IgD-negative memory B cell (primary cell): ENCODE measurements around the gene OTOS. TPM values are rescaled to one million over a fixed set of nuclear protein-coding genes. Genes with fewer than 3 reads are reported as not detected.

Experiments used
- H3K27ac Mint-ChIP-seq, 3 donors: one replicate each; pipeline ENCODE4 v1.8.0; 2020 to 2022; ENCODE audit warnings: mild to moderate bottlenecking in 3 of 3, mixed read lengths in 3 of 3, moderate library complexity in 1 of 3
- H3K27me3 Mint-ChIP-seq: one replicate; pipeline ENCODE4 v1.8.0; 2021; ENCODE audit warnings: mixed read lengths
- H3K36me3 Mint-ChIP-seq: one replicate; pipeline ENCODE4 v1.8.0; 2020; ENCODE audit warnings: mild to moderate bottlenecking, mixed read lengths
- H3K4me1 Mint-ChIP-seq, 3 donors: one replicate each; pipeline ENCODE4 v1.8.0; 2020 to 2022; ENCODE audit warnings: mixed read lengths in 3 of 3, mild to moderate bottlenecking in 1 of 3
- H3K4me3 Mint-ChIP-seq, 4 donors: one replicate each; pipeline ENCODE4 v1.8.0; 2020 to 2022; ENCODE audit warnings: mild to moderate bottlenecking in 4 of 4, mixed read lengths in 4 of 4, moderate library complexity in 3 of 4
- H3K9me3 Mint-ChIP-seq, 3 donors: one replicate each; pipeline ENCODE4 v1.8.0; 2020 to 2021; ENCODE audit warnings: mixed read lengths in 3 of 3, mild to moderate bottlenecking in 1 of 3
- polyA plus RNA-seq: library from polyadenylated mRNA; unstranded; fragments of 300-500 nt; fragmentation: Illumina TruSeq; gene quantifications from one replicate; pipeline ENCODE4 v1.2.3, GENCODE V29; 2021

Gene OTOS
- polyA plus RNA-seq, 1 donor from 2014 or later = not detected

- peaks cover 1 to 3% (median 2%) of the 10 kb centered on the region in 3 donors for H3K9me3 Mint-ChIP-seq
- H3K27me3 Mint-ChIP-seq = peaks cover 14% of the 10 kb centered on the region
- no peak overlapping the region for H3K27ac Mint-ChIP-seq
- H3K4me3 Mint-ChIP-seq = no peak overlapping the region
- H3K4me1 Mint-ChIP-seq = no peaks in the 10 kb centered on the region
- H3K36me3 Mint-ChIP-seq = no peaks in the 10 kb centered on the region
Observed at GRCh38 chr2:240149943-240150784, 9.7 kb upstream of the OTOS start.

GRCh38 chr2:240147911-240148587, 7.6 kb upstream of the OTOS start:
- no peak overlapping the region for H3K27ac Mint-ChIP-seq
- no peak overlapping the region for H3K4me3 Mint-ChIP-seq
- H3K36me3 Mint-ChIP-seq = no peaks in the 10 kb centered on the region
- H3K9me3 Mint-ChIP-seq = peaks cover 0 to 2% (median under 1%) of the 10 kb centered on the region in 3 donors
- peaks cover 0 to under 1% (median 0%) of the 10 kb centered on the region in 3 donors for H3K4me1 Mint-ChIP-seq
- H3K27me3 Mint-ChIP-seq = peaks cover 10% of the 10 kb centered on the region

GRCh38 chr2:240147382-240147781, 6.9 kb upstream of the OTOS start:
- Mint-ChIP-seq H3K4me1 (peaks cover 0 to 1% (median 0%) of the 10 kb centered on the region in 3 donors), H3K4me3 (no peak overlapping the region), H3K27me3 (peaks cover 10% of the 10 kb centered on the region), H3K36me3 (no peaks in the 10 kb centered on the region), H3K27ac (peak overlapping the region in 1 of 3 donors; percentile 63), H3K9me3 (no peaks in the 10 kb centered on the region)

GRCh38 chr2:240146627-240147278, 6.3 kb upstream of the OTOS start:
- Mint-ChIP-seq H3K27me3 (peaks cover 11% of the 10 kb centered on the region), H3K4me3 (no peak overlapping the region), H3K4me1 (peaks cover 0 to 1% (median 0%) of the 10 kb centered on the region in 3 donors), H3K9me3 (no peaks in the 10 kb centered on the region), H3K27ac (no peak overlapping the region), H3K36me3 (no peaks in the 10 kb centered on the region)

- no peak overlapping the region for H3K27ac Mint-ChIP-seq
- H3K27me3 Mint-ChIP-seq = peaks cover 7% of the 10 kb centered on the region
- H3K4me3 Mint-ChIP-seq = no peak overlapping the region
- H3K36me3 Mint-ChIP-seq = no peaks in the 10 kb centered on the region
- H3K4me1 Mint-ChIP-seq = peaks cover 0 to 1% (median 0%) of the 10 kb centered on the region in 3 donors
- no peaks in the 10 kb centered on the region for H3K9me3 Mint-ChIP-seq
Observed at GRCh38 chr2:240146141-240146561, 5.7 kb upstream of the OTOS start.

GRCh38 chr2:240145461-240145860, 5.0 kb upstream of the OTOS start:
- H3K27ac Mint-ChIP-seq = no peak overlapping the region
- no peaks in the 10 kb centered on the region for H3K36me3 Mint-ChIP-seq
- no peak overlapping the region for H3K4me3 Mint-ChIP-seq
- no peaks in the 10 kb centered on the region for H3K9me3 Mint-ChIP-seq
- peaks cover 6% of the 10 kb centered on the region for H3K27me3 Mint-ChIP-seq
- peaks cover 0 to 1% (median 0%) of the 10 kb centered on the region in 3 donors for H3K4me1 Mint-ChIP-seq

- peak overlapping the region in 1 of 4 donors; percentile 78 for H3K4me3 Mint-ChIP-seq
- H3K4me1 Mint-ChIP-seq = peaks cover 0 to 1% (median 0%) of the 10 kb centered on the region in 3 donors
- H3K9me3 Mint-ChIP-seq = no peaks in the 10 kb centered on the region
- H3K27ac Mint-ChIP-seq = no peak overlapping the region
- H3K36me3 Mint-ChIP-seq = no peaks in the 10 kb centered on the region
- H3K27me3 Mint-ChIP-seq = peaks cover 4% of the 10 kb centered on the region
Observed at GRCh38 chr2:240144649-240145261, 4.3 kb upstream of the OTOS start.

GRCh38 chr2:240143801-240144648, 3.6 kb upstream of the OTOS start:
- H3K4me3 Mint-ChIP-seq = no peak overlapping the region
- H3K27ac Mint-ChIP-seq = no peak overlapping the region
- peaks cover 4% of the 10 kb centered on the region for H3K27me3 Mint-ChIP-seq
- no peaks in the 10 kb centered on the region for H3K36me3 Mint-ChIP-seq
- no peaks in the 10 kb centered on the region for H3K9me3 Mint-ChIP-seq
- peaks cover 0 to 1% (median 0%) of the 10 kb centered on the region in 3 donors for H3K4me1 Mint-ChIP-seq

- Mint-ChIP-seq H3K4me3 (no peak overlapping the region), H3K36me3 (no peaks in the 10 kb centered on the region), H3K27me3 (peaks cover 4% of the 10 kb centered on the region), H3K27ac (no peak overlapping the region), H3K9me3 (no peaks in the 10 kb centered on the region), H3K4me1 (peaks cover 0 to 1% (median 0%) of the 10 kb centered on the region in 3 donors)
Observed at GRCh38 chr2:240143276-240143675, 2.8 kb upstream of the OTOS start.

GRCh38 chr2:240142859-240143258, 2.4 kb upstream of the OTOS start:
- no peaks in the 10 kb centered on the region for H3K36me3 Mint-ChIP-seq
- H3K27me3 Mint-ChIP-seq = peaks cover 3% of the 10 kb centered on the region
- no peaks in the 10 kb centered on the region for H3K9me3 Mint-ChIP-seq
- H3K4me1 Mint-ChIP-seq = peaks cover 0 to 1% (median 0%) of the 10 kb centered on the region in 3 donors
- no peak overlapping the region for H3K27ac Mint-ChIP-seq
- H3K4me3 Mint-ChIP-seq = no peak overlapping the region

- Mint-ChIP-seq H3K9me3 (no peaks in the 10 kb centered on the region), H3K4me1 (peaks cover 0 to 1% (median under 1%) of the 10 kb centered on the region in 3 donors), H3K36me3 (no peaks in the 10 kb centered on the region), H3K27ac (no peak overlapping the region), H3K27me3 (peaks cover 3% of the 10 kb centered on the region), H3K4me3 (peak overlapping the region in 1 of 4 donors; percentile 35)
Observed at GRCh38 chr2:240142256-240142775, 1.9 kb upstream of the OTOS start.

- H3K9me3 Mint-ChIP-seq = no peaks in the 10 kb centered on the region
- peak overlapping the region in 1 of 4 donors; percentile 35 for H3K4me3 Mint-ChIP-seq
- no peaks in the 10 kb centered on the region for H3K36me3 Mint-ChIP-seq
- no peak overlapping the region for H3K27ac Mint-ChIP-seq
- H3K27me3 Mint-ChIP-seq = peaks cover 3% of the 10 kb centered on the region
- H3K4me1 Mint-ChIP-seq = peaks cover 0 to 5% (median 4%) of the 10 kb centered on the region in 3 donors
Observed at GRCh38 chr2:240141736-240142135, 1.3 kb upstream of the OTOS start.

- Mint-ChIP-seq H3K4me3 (peak overlapping the region in 1 of 4 donors; percentile 35), H3K4me1 (peaks cover 0 to 6% (median 5%) of the 10 kb centered on the region in 3 donors), H3K36me3 (no peaks in the 10 kb centered on the region), H3K27ac (no peak overlapping the region), H3K27me3 (peaks cover 3% of the 10 kb centered on the region), H3K9me3 (no peaks in the 10 kb centered on the region)
Observed at GRCh38 chr2:240140920-240141319, 462 bp upstream of the OTOS start.
